K562 (cell line): ENCODE data around the gene TPRG1L.

ENCODE experiments used
- CTCF ChIP-seq, 3 experiments: IDR thresholded peaks in 2 of 3; conservative IDR thresholded peaks in 1 of 3; 2 replicates each; pipeline ENCODE4 v1.5.1; 2011 to 2012; ENCODE audit warnings: low read length in 3 of 3, mild to moderate bottlenecking in 3 of 3, control low read depth in 2 of 3, improper control_type of control experiment in 1 of 3, inconsistent platforms in 1 of 3, low read depth in 1 of 3, mixed read lengths in 1 of 3, moderate library complexity in 1 of 3; ENCODE audit not compliant: insufficient read depth in 2 of 3
- E2F1 ChIP-seq: sonication (generic); formaldehyde crosslinking; IDR thresholded peaks from 2 replicates; pipeline ENCODE4 v1.8.1; 2023; ENCODE audit warnings: mild to moderate bottlenecking, missing genetic modification reagents, moderate library complexity
- EZH2 ChIP-seq: IDR thresholded peaks from 2 replicates; pipeline ENCODE4 v1.6.1; 2012; ENCODE audit warnings: low read depth, mild to moderate bottlenecking, inconsistent platforms, low read length, borderline replicate concordance
- FOXM1 ChIP-seq, 2 experiments: fragments of 450-650 bp in 1 of 2; sonication (generic) in 1 of 2; formaldehyde crosslinking in 1 of 2; IDR thresholded peaks; 2 replicates each; pipeline versions ENCODE4 v1.6.1 to v1.9.0; 2017 to 2022; ENCODE audit warnings: low read depth in 2 of 2, mild to moderate bottlenecking in 2 of 2, missing genetic modification reagents in 1 of 2, moderate library complexity in 1 of 2
- HMG20B ChIP-seq: fragments of 250-450 bp; sonication (Bioruptor Pico); IDR thresholded peaks from 2 replicates; pipeline ENCODE4 v1.5.0; 2021; ENCODE audit warnings: mild to moderate bottlenecking
- NFIC ChIP-seq: fragments of 450-650 bp; IDR thresholded peaks from 2 replicates; pipeline ENCODE4 v1.6.1; 2017; ENCODE audit warnings: mild to moderate bottlenecking, inconsistent platforms
- POLR2A ChIP-seq: fragments of 450-650 bp; conservative IDR thresholded peaks from 2 replicates; pipeline ENCODE4 v1.6.1; 2016
- TAF9B ChIP-seq: fragments of 450-650 bp; IDR thresholded peaks from 2 replicates; pipeline ENCODE4 v1.6.1; 2018; ENCODE audit warnings: mild to moderate bottlenecking; ENCODE audit not compliant: partially characterized antibody
- TARDBP ChIP-seq: fragments of 450-650 bp; IDR thresholded peaks from 2 replicates; pipeline ENCODE4 v1.6.1; 2016
- TF ChIP-seq, protein P1 (sequence below), 2 experiments: fragments of 450-650 bp; IDR thresholded peaks; 2 replicates each; pipeline ENCODE4 v1.6.1; 2018; ENCODE audit warnings: mild to moderate bottlenecking in 2 of 2, low read depth in 1 of 2; ENCODE audit not compliant: partially characterized antibody in 2 of 2

DNA sequence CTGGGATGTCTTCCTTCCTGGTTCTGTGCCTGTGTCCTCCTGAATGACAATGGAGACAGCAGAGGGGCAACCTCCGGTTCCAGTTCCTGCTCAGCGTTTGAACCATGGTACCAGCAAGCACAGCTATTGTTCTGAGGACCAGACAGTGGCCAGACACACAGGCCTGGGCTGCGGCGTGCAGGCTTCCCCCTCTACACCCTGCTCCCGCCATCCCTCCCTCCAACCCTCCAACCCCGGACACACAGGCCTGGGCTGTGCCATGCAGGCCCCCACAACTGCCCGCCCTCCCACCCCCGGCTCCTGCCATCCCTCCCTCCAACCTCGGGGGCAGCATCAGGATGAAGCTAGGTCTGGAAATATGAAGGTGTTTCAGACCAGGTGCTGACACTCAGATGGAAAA, 8.0 kb upstream of the TPRG1L start:
- TF ChIP-seq CTCF (IDR thresholded peaks at IDR 0.05 in 2 of 3, conservative IDR thresholded peaks at IDR 0.05 in 1 of 3; ENCODE audit: insufficient read depth in 2 of 3, low read depth in 1 of 3, low read length in 3 of 3): no peak
- TF ChIP-seq, protein P1, sequence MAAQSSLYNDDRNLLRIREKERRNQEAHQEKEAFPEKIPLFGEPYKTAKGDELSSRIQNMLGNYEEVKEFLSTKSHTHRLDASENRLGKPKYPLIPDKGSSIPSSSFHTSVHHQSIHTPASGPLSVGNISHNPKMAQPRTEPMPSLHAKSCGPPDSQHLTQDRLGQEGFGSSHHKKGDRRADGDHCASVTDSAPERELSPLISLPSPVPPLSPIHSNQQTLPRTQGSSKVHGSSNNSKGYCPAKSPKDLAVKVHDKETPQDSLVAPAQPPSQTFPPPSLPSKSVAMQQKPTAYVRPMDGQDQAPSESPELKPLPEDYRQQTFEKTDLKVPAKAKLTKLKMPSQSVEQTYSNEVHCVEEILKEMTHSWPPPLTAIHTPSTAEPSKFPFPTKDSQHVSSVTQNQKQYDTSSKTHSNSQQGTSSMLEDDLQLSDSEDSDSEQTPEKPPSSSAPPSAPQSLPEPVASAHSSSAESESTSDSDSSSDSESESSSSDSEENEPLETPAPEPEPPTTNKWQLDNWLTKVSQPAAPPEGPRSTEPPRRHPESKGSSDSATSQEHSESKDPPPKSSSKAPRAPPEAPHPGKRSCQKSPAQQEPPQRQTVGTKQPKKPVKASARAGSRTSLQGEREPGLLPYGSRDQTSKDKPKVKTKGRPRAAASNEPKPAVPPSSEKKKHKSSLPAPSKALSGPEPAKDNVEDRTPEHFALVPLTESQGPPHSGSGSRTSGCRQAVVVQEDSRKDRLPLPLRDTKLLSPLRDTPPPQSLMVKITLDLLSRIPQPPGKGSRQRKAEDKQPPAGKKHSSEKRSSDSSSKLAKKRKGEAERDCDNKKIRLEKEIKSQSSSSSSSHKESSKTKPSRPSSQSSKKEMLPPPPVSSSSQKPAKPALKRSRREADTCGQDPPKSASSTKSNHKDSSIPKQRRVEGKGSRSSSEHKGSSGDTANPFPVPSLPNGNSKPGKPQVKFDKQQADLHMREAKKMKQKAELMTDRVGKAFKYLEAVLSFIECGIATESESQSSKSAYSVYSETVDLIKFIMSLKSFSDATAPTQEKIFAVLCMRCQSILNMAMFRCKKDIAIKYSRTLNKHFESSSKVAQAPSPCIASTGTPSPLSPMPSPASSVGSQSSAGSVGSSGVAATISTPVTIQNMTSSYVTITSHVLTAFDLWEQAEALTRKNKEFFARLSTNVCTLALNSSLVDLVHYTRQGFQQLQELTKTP (IDR thresholded peaks at IDR 0.05; ENCODE audit: low read depth in 1 of 2, partially characterized antibody in 2 of 2): no peak
- TF ChIP-seq HMG20B: no peak
- no peak for TF ChIP-seq POLR2A
- no peak for TF ChIP-seq TARDBP
- TF ChIP-seq TAF9B: no peak
- no peak for TF ChIP-seq NFIC
- TF ChIP-seq E2F1 (CRISPR knock-in tag): no peak
- no peak for TF ChIP-seq EZH2
- TF ChIP-seq FOXM1 (IDR thresholded peaks at IDR 0.05; ENCODE audit: low read depth): no peak
- TF ChIP-seq FOXM1 (CRISPR knock-in tag; IDR thresholded peaks at IDR 0.05; ENCODE audit: low read depth): no peak
